Measurements from ENCODE around the gene MPRIP.
"Not testable (repeated sequence)": the region's sequence is repeated elsewhere in the genome, so short reads cannot be mapped to it uniquely, and the experiment has no call there.

Gene MPRIP, protein sequence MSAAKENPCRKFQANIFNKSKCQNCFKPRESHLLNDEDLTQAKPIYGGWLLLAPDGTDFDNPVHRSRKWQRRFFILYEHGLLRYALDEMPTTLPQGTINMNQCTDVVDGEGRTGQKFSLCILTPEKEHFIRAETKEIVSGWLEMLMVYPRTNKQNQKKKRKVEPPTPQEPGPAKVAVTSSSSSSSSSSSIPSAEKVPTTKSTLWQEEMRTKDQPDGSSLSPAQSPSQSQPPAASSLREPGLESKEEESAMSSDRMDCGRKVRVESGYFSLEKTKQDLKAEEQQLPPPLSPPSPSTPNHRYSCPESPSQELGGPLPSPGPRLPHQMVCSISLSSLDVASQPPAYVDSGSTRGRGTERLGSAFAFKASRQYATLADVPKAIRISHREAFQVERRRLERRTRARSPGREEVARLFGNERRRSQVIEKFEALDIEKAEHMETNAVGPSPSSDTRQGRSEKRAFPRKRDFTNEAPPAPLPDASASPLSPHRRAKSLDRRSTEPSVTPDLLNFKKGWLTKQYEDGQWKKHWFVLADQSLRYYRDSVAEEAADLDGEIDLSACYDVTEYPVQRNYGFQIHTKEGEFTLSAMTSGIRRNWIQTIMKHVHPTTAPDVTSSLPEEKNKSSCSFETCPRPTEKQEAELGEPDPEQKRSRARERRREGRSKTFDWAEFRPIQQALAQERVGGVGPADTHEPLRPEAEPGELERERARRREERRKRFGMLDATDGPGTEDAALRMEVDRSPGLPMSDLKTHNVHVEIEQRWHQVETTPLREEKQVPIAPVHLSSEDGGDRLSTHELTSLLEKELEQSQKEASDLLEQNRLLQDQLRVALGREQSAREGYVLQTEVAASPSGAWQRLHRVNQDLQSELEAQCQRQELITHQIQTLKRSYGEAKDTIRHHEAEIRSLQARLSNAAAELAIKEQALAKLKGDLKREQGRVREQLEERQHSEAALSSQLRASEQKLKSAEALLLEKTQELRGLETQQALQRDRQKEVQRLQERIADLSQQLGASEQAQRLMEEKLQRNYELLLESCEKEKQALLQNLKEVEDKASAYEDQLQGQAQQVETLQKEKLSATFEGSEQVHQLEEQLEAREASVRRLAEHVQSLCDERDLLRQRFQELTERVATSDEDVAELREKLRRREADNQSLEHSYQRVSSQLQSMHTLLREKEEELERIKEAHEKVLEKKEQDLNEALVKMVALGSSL (N-terminal part only)

DNA sequence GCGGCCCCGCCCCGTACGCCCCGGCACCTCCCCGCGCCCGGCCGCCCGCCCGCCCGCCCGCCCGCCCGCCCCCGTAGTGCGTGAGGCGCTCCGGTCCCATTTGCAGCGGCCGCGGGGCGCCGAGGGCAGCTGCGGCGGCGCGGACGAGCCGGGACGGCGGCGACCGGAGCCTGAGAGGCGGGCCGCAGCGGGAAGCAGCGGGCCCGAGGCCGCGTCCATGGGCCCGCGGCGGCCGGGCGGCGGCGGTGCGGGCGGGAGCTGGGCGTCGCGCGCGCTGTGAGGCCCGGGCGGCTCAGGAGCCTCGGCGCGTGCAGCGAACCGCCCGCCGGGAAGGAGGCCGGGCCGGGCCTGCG lies at the start of gene MPRIP:
Gene MPRIP (plus strand): TSS at position 74 of the 353 bp plus-strand sequence. CDS start 392 bp downstream, outside the sequence.
- DNase-seq (ENCODE audit: low read depth in 2 of 2): no peak

DNA sequence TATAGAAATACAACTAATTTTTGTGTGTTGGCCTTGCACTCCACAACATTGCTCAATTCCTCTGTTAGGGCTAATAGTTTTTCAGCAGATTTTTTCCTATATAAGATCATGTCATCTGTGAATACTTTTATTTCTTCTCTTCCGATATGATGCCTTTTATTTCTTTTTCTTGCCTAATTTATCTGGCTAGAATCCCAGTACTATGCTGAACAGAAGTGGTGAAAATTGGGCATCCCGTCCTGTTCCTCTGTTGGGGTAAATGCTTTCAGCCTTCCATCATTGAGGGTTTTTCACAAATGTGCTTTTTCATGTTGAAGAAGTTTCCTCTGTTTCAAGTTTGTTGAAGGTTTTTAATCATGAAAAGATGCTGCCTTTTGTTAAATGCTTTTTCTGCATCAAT lies 47.6 kb upstream of the MPRIP start:
- no peak for DNase-seq (ENCODE audit: low read depth in 2 of 2)

DNA sequence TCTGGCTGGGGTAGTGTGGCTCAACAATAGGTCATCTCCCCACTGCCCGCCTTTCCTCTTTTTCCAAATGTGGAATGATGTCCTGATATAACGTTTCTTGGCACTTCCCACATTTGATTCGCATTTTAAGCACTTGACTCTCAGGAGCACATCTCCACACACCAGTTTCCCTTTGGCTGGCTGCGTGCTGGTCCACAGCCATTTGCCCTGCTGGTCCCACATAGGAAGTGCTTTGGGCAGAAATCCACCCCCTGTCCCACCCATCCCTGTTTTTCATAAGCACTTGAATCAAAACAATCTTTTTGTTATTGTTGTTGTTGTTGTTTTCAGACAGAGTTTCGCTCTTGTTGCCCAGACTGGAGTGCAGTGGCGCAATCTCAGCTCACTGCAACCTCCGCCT lies 46.3 kb upstream of the MPRIP start:
- DNase-seq (ENCODE audit: low read depth in 2 of 2): no peak

DNA sequence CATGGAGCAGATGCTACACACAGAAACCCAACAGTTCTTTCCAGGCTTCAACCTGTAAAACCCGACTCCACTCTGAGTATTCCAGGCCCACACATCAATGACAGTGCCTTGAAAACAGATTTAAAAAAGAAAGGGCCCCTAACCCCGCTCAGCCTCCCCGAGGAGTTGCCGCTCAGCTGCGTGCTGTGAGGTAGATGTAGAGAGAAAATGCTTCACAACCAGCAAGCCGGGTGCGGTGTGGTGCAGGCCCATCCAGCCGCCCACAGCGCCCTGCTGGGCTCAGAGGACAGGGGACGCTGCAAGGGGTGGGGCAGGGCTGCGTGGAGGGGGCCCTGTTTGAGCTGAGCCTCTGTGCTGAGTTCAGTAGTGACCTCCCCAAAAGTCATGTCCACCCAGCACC lies 45.5 kb upstream of the MPRIP start:
- DNase-seq (ENCODE audit: low read depth in 2 of 2): not testable (repeated sequence)

DNA sequence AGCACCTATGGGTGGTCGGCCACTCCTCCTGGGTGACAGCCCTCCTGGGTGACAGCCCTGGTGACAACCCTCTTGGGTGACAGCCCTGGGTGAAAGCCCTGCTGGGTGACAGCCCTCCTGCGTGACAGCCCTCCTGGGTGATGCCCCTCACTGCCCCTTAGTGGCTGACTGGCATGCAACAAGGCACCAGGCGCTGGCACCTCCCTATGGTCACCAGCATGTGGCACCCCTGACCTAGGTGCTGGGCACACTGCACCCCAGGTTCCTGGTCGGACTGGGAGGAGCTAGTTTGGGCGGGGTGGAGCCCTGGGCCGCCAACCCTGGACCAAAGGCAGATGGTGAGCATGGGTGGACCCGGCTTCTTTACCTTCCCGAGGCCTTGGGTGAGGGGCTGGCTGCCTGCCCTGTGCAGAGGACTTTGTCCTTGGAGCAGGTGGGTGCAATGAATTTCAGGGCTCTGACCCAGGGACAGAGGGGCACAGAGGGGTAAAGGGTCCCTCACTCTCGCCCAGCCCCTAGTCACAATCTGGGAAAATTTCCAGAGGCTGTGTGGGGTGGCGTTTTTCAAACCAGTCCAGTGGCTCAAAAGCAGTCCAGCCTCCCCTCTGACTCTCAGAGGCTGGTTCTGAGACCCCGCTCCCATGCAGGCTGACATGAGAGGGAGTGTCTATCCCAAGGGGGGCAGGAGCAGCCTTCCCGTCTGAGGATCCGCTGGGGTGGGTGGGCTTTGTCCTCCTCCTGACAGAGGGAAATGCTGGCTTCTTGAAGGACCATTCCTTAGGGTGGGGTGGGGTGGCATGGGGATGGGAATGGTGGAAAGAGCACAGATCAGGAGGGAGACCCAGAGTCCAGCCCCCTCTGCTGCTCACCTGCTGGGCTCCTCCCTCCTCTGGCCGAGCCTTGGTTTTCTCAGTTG lies 44.5 kb upstream of the MPRIP start:
- peak in 1 of 2 donors; percentile 46 for DNase-seq (ENCODE audit: low read depth in 2 of 2)

DNA sequence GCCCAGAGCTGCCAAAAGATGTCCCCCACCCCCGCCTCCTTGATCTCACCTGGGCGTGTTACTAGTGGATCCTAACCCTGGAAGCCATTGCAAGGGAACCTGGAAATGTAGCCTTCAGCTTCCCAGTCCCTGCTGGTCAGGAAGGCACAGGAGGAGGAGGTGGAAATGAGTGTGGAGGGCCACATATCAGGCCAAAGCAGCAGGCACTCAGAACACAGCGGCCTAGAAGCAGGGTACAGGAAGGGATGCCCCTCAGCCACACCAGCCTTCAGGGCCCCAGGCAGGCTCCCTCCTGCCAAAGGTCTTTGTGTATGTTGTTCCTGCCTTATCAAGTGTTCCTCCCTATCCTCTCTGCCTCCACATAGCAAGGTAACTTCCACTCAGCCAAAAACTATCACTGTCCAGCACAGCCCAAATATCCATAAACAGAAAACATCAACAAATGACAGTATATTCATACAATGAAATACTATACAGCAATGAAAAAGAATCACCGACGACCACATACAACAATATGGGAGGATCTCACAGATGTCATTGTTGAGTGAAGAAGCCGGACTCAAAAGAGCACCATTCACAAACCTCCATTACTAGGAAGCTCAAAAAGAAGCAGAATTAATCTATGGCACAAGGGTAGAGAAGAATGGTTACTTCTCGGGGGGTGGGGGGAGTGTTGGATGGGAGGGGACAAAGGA lies 42.2 kb upstream of the MPRIP start:
- no peak for DNase-seq (ENCODE audit: low read depth in 2 of 2)

DNA sequence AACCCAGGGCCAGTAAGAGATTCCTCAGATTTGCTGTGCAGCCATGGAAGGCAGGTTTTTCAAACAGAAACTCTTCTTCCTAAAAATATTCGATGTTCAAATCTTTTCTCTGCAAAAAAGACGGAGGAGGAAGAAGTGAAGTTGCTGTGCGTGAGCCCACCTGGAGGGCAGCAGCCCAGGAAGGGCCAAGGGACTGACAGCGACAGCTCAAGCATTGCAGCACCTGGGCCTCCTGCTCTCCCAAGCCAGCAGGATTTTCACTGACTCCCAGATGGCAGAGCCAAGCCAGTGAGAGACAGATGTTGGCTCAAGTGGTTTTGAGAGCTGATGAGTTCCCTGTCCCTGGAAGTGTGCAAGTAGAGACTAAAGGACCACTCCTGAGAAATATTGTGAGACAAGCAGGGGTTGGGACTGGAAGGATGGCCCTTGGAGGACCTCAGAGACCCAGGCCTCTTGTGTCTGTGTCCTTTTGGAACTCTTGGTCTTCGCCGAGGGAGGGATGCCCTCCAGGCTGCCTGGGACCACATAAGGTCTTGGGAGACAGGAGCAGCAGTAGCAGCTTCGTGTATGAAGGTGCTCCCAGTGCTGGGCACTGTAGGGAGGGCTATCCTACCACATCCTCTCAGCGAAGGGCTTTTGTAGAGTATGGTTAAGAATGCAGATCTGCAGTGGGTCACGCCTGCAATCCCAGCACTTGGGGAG lies 41.0 kb upstream of the MPRIP start:
- DNase-seq (ENCODE audit: low read depth in 2 of 2): no peak

DNA sequence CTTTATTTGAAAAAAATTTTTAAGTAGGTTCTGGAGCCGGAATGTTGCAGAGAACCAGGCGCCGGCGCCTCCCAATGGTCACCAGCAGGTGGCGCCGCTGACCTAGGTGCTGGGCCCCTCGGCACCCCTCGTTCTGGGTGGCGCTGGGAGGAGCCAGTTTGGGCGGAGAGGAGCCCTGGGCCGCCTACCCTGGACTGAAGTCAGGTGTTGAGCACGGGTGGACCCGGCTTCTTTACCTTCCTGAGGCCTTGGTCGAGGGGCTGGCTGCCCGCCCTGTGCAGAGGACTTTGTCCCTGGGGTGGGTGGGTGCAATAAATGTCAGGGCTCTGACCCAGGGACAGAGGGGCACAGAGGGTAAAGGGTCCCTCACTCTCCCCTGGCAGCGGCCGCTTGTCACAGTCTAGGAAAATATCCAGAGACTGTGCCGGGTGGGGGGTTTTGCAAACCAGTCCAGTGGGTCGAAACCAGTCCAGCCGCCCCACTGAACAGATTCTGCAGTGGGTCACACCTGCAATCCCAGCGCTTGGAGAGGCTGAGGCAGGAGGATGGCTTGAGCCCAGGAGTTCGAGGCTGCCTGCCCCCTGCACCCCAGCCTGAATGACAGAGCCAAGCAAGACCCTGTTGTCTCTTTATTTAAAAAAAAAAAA lies 40.3 kb upstream of the MPRIP start:
- DNase-seq (ENCODE audit: low read depth in 2 of 2): peak; percentile 49 to 58

DNA sequence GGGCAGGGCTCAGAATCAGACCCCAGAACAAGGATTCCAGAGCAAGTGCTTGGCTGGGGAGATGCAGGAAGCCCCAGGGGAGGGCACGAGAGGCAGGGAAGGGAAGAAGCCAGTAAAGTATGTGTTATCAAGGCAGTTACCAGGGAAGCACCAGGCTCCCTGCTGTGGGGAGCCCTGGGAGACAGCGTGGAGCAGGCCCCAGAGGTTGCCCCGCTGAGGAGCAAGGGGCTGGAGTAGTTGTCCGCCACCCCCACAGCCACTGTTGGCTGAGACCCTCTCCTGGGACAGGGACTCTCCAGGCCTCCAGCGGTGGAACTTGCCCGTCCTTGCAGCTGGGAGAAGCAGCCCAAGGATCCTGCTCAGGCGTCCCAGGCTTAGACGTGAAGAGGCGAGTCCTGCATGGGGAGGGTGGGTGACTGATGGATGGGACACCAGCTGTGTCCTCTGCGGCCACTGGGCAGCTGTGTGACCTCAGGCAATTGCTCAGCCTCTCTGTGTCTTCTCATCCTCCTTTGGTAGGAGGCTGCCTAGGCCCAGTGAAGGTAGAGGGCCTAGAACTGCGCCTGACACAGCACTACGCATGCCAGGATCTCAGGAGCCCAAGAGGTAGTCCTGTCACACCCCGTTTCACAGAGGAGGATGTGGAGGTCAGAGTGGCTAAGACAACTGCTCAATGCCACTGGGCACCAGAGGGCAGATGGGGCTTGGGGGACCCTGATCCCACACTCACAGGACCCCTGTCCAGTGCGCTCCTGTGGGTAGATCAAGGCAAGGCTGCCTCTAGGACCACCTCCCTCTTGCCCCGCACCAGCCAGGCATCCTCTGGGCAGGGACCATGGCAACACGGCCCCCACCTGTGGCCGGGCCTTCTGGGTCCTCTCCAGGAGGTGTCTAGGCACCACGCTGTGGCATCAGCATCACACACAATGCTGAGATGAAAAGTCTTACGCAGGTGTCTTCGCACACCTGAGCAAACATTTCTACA lies 39.2 kb upstream of the MPRIP start:
- DNase-seq (ENCODE audit: low read depth in 2 of 2): not testable (repeated sequence)

DNA sequence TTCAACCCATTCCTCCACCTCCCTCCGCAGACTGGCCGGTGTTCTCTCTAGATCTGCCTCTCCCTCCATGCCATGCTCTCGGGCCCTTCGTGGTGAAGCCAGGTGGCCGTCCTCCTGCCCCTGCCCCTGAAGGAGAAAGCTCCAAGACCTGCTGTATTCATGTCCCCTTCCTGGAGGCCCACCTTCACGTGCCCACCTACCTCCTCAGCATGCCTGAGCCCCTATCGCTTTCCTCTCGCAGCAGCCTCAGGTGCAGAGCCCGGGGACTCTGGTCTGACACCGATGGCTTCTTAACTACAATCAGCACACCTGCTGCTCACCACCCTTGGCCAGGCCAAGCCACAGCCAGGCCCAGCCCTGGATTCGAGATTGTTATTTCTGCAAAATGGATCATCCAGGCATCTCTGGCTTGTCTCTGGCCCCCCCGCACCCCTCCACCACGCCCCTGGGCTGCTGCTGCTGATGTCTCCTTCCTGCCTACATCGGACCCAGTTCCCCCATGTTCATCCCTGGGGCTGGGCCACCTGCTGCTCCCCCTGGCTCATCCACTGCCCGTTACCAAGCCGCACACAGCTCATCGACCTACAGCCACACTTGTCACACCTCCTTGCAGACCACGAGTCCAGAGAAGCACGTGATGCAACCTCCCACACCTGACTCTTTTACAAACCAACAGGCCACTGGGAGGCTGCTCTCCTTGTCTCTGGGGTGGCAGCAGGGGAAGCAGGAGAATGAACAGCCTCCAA lies 37.8 kb upstream of the MPRIP start:
- DNase-seq (ENCODE audit: low read depth in 2 of 2): no peak

DNA sequence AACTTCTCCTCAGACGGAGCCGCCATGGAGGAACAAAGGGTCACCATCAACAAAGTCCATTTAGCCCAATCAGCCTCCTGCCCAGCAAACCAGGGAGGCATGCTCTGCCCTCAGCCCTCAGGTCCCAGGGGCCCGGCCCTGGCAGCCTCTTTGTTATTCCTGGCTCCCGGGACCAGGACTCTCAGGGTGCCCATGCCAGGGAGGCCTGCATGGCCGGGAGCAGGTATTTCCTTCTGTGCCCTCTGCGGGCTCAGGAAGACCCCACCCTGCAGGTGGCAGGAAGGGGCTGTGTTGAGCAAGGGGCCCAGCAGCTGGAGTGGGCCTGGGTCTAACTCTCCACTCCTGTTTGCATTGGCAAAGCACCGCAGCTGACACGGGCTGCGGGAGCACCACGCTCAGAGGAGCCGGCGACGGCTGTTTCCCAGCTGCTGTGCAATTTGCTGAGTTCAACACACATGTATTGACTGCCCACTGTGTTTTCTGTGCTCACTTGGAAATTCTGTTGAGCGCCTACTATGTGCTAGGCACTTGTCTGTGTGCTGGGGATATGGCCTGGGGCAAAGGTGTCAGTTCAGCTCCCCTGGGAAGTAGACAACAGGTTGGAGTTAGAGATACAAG lies 37.2 kb upstream of the MPRIP start:
- DNase-seq (ENCODE audit: low read depth in 2 of 2): not testable (repeated sequence)

DNA sequence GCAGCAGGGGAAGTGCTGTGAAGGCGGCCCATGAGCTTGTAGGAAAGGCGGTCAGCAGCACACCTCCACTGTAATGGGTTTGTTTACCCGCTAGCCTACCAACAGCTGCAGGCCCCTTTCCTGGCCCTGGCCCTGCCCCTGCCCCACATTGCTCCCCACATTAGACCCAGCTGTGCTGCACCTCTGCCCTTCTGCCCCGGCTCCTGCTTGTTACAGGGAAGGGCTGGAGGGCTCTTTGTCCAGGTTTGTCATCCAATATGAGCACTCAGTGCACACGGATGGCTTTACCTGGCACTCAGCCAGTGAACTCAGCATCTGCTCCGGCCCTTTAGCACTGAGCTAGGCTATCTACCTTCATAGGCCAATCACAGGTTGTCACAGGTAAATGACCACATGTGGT lies 34.4 kb upstream of the MPRIP start:
- DNase-seq (ENCODE audit: low read depth in 2 of 2): not testable (repeated sequence)

DNA sequence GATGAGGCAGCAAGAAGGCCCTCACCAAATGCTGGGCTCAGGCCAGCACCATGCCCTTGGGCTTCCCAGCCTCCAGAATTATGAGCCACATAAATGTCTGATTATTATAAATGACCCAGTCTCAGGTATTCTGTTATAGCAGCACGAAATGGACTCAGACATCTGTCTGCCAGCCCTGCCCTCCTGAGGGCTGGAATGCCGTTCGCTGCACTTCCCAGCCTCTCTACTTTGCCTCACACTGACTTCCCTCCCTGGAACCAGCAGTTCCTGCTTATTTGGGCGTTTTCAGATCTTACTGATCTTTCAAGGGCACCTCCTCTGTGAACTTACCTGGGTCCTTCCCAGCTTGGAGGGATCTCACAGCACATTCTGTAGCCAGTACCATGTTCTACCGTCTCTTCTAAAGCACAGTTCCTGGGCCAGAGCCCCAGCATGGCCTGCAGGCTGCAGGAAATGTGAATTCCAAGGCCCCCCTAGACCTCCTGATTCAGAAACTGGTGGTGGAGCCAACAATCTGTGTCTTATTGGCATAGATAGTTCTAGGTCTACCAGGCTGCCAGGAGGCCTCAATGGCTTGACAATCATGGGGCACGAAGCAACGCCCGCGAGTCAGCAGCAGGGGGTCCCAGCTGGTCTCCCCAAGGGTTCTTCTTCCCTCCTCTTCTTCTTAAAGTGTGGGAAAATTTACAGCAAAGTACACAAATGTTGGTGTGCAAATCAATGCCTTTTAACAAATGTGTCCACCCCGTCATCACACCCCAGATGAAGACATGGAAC lies 33.4 kb upstream of the MPRIP start:
- DNase-seq (ENCODE audit: low read depth in 2 of 2): not testable (repeated sequence)

DNA sequence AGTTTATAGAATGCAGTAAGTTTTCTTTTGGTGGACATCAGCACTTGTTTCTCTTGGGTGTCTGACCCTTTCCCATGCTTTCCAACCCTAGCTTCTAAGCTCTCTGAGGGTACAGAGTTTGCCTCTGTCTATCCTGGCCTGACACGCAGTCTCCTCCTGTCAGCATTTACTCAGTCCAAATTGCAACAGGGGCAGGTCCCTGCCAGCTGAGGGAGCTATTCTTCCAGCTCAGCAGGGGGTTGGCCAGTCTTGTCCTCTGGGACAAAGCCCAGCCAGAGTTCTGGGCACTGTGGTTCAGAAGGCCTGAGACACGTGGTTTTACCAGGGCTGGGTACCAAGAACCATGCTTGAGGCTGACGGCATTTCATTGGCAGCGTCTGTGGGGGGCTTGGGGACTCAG lies 32.3 kb upstream of the MPRIP start:
- not testable (repeated sequence) for DNase-seq (ENCODE audit: low read depth in 2 of 2)

DNA sequence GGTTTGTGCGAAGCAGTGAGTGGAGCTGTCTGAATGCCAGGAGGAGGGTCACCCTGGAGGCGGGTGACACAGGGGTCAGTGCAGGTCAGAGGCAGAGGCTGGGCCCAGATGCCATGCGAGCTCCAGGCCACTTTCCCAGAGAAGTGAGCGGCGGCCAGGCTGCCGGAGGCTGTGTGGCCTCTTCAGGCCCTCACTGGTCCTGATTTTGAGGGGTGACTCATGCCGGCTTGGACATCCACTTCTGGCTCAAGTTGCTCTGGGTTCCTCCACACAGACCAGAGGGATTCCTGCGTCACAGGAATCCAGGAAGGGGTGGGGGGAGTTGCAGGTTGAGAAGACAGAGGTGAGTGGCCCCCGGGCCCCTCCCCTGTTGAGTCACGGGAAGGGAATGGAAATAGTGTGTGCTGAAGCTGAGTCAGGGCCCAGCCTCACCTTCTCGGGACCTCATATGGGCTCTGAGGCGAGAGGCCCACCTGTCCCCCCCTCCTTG lies 31.7 kb upstream of the MPRIP start:
- DNase-seq (ENCODE audit: low read depth in 2 of 2): not testable (repeated sequence)
